ENCODE data around the gene FAM120C.

Gene FAM120C

DNA sequence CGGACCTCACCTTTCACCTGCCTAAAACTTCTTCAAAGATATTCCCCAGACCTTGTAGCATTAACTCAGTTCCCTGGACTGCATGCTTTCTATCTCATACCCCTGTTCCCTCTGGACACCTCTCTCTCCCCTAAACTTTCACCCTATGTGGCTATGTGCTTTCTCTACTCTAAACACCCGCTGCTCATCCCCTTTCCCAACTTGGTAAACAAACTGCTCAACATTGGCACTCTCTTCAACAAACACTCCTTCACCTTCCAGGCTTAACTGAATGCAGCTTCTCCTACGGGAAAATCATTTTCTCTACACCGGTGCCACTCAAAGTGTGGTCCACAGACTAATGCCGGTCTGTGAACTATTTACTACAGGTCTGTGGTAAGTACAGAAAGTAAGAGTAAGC lies 158.7 kb downstream of the FAM120C start:
- no peak for DNase-seq
